GM21515 (cell line): ENCODE data around the gene DRD3.

Experiments used
- ATAC-seq: cut with Tn5 transposase; IDR thresholded peaks from one replicate; pipeline ENCODE4 v1.9.1; 2021; ENCODE audit not compliant: unreplicated experiment

The DRD3 gene

GRCh38 chr3:114178770-114179368, at the start of gene DRD3:
Gene DRD3 (minus strand): TSS chr3:114179052. CDS start chr3:114171992, 7,060 bp downstream.
- ATAC-seq = no peak

GRCh38 chr3:114227076-114227475, 48.2 kb upstream of the DRD3 start:
- no peak for ATAC-seq

GRCh38 chr3:114226313-114226712, 47.5 kb upstream of the DRD3 start:
- ATAC-seq = no peak

- peak; percentile 81 for ATAC-seq
These were observed 44.3 kb upstream of the DRD3 start for GRCh38 chr3:114223143-114223542.

GRCh38 chr3:114221881-114222264, 43.0 kb upstream of the DRD3 start:
- no peak for ATAC-seq

GRCh38 chr3:114221165-114221880, 42.5 kb upstream of the DRD3 start:
- no peak for ATAC-seq

- no peak for ATAC-seq
These were observed 40.9 kb upstream of the DRD3 start for GRCh38 chr3:114219741-114220140.

- ATAC-seq = no peak
These were observed 39.8 kb upstream of the DRD3 start for GRCh38 chr3:114218578-114219185.

GRCh38 chr3:114218006-114218405, 39.2 kb upstream of the DRD3 start:
- ATAC-seq = no peak

- no peak for ATAC-seq
These were observed 38.4 kb upstream of the DRD3 start for GRCh38 chr3:114217266-114217665.

GRCh38 chr3:114216186-114216970, 37.5 kb upstream of the DRD3 start:
- no peak for ATAC-seq

GRCh38 chr3:114214542-114215341, 35.9 kb upstream of the DRD3 start:
- peak; percentile 8 for ATAC-seq

GRCh38 chr3:114213627-114214541, 35.0 kb upstream of the DRD3 start:
- ATAC-seq = peak; percentile 84

GRCh38 chr3:114213292-114213626, 34.4 kb upstream of the DRD3 start:
- ATAC-seq = peak; percentile 14

- no peak for ATAC-seq
These were observed 33.8 kb upstream of the DRD3 start for GRCh38 chr3:114212646-114213045.

- no peak for ATAC-seq
These were observed 28.9 kb upstream of the DRD3 start for GRCh38 chr3:114207768-114208167.

- ATAC-seq = no peak
These were observed 27.5 kb upstream of the DRD3 start for GRCh38 chr3:114206342-114206741.

- no peak for ATAC-seq
These were observed 26.7 kb upstream of the DRD3 start for GRCh38 chr3:114205541-114205940.

- no peak for ATAC-seq
These were observed 15.9 kb upstream of the DRD3 start for GRCh38 chr3:114194750-114195149.

GRCh38 chr3:114192136-114192535, 13.3 kb upstream of the DRD3 start:
- no peak for ATAC-seq
